Activated T-helper 1 cell treated with Interleukin-2 at 50 U/mL for 16 hours (primary cell): Measurements from ENCODE around the gene IL17RE.
A peak's percentile ranks its signal among the peaks of the same experiment; 100 is the strongest.
"Not testable (repeated sequence)": the region's sequence is repeated elsewhere in the genome, so short reads cannot be mapped to it uniquely, and the experiment has no call there.

Source experiments
- DNase-seq: peaks from one replicate; pipeline ENCODE4 v3.0.0-alpha.2; 2020; ENCODE audit warnings: low read depth

IL17RE gene

DNA sequence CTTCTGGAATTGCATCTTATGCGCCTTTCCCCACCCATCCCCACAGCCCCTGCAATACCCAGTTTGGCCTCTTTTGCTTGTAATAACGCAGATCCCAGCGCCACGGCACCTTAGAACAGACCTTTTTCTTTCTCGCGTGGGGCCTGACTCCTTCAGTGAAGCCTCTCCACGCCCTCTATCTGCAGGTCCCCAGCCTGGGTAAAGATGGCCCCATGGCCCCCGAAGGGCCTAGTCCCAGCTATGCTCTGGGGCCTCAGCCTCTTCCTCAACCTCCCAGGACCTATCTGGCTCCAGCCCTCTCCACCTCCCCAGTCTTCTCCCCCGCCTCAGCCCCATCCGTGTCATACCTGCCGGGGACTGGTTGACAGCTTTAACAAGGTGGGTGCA, 31.6 kb downstream of the IL17RE start:
- DNase-seq: no peak

DNA sequence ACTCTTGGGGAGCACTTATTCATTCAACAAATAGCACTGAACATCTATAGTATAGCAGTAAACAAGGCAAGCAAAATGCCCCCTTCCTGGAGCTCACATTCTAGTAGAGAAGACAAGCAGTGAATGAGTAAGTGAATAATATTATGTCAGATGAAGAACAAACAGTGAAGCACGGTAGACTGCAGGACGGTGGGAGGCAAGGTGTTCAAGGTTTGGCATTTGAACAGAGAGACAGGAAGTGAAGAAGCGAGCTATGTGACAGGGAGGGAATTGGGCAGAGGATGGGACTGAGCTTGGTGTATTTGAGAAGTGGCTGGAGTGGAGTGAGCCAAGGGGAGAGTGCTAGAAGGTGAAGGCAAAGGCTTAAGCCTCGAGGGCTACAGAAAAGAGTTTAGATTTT, 32.3 kb downstream of the IL17RE start:
- DNase-seq: no peak

DNA sequence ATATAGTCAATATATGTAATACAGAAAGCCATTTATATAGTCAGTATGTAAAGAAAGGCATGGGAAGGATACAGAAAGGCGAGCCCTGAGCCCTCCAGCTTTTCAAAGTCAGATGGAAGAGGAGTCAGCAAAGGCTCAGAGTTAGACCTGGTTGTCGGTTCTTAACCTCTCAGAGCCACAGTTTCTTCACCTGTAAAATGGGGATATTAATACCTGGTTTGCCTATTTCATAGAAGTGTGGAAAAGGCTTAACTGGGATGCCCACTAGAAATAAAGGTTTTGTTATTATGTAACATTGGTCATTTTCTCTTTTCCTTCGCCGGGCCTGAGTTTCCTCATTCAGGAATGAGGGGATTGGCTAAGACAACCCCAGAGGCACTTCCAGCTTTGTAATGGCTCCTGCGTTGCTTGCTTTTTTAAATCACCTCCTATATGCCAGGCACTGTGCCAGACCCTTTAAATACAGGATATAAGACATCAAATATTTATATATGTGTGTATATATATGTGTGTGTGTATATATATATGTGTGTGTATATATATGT, 33.4 kb downstream of the IL17RE start:
- DNase-seq: no peak

DNA sequence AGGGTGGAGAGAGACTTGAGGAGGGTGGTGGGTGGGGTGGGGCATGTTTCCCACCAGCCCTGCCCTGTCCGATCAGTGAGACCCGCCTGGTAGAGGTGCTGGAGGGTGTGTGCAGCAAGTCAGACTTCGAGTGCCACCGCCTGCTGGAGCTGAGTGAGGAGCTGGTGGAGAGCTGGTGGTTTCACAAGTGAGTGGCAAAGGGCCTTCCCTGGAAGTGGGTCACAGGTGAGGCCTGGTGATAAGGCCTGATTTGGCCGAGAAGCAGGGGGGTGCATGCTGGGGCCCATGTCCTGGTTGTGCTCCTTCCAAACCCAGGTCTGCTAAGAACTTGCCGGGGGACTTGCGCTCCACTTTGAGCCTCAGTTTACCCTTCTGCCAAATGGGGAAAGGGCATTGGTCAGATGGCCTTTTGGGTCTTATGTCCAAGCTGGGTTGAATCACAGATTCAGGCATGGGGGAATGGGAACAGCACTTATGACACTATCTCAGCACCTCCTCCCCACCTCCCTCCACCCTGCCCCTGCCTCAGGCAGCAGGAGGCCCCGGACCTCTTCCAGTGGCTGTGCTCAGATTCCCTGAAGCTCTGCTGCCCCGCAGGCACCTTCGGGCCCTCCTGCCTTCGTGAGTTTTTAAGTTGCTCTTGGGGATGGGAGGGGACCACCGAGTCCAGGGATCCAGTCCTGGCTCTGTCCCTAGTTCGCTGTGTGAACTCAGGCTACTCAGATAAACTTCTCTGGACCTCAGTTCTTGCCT, 35.0 kb downstream of the IL17RE start:
- no peak for DNase-seq

DNA sequence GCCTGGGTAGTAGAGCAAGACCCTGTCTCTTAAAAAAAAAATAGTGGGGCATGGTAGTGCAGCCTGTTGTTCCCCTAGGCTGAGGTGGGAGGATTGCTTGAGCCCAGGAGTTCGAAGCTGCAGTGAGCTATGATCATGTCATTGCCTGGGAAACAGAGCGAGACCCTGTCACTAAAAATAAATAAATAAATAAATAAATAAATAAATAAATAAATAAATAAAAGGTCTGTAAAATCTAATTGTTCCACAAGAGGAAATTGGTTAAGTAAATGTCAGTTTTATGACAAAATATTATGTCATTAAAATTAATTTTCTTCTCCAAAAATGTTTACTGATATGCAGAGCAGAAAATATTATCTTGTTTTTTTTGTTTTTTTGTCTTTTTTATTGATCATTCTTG, 36.3 kb downstream of the IL17RE start:
- DNase-seq: no peak

DNA sequence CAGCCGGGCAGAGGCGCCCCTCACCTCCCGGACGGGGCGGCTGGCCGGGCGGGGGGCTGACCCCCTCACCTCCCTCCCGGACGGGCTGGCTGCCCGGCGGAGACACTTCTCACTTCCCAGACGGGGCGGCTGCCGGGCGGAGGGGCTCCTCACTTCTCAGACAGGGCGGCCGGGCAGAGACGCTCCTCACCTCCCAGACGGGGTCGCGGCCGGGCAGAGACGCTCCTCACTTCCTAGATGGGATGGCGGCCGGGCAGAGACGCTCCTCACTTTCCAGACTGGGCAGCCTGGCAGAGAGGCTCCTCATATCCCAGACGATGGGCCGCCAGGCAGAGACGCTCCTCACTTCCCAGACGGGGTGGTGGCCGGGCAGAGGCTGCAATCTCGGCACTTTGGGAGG, 37.3 kb downstream of the IL17RE start:
- not testable (repeated sequence) for DNase-seq

DNA sequence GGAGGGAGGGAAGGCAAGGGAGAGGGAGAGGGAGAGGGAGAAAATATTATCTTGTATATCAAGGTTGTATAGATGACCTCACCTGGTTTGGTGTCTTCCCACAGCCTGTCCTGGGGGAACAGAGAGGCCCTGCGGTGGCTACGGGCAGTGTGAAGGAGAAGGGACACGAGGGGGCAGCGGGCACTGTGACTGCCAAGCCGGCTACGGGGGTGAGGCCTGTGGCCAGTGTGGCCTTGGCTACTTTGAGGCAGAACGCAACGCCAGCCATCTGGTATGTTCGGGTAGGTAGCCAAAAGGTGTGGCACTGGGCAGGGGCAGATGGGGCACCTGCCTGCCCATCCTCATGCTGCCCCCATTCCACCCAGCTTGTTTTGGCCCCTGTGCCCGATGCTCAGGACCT, 38.1 kb downstream of the IL17RE start:
- no peak for DNase-seq

DNA sequence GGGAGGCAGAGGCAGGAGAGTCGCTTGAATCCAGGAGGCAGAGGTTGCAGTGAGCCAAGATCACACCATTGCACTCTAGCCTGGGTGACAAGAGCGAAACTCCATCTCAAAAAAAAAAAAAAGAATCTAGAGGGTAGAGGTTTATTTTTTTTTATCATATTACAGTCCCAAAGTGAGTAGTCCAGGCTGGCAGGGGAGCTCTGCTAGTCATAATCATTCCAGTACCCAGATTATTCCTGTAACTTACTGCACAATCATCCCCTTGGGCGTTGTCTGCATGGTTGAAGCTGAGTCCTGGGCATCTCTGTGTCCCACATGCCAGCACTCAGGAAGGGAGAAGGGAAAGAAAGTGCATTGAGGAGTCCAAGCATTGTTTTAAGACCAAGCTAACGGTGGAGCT, 39.5 kb downstream of the IL17RE start:
- DNase-seq: no peak

DNA sequence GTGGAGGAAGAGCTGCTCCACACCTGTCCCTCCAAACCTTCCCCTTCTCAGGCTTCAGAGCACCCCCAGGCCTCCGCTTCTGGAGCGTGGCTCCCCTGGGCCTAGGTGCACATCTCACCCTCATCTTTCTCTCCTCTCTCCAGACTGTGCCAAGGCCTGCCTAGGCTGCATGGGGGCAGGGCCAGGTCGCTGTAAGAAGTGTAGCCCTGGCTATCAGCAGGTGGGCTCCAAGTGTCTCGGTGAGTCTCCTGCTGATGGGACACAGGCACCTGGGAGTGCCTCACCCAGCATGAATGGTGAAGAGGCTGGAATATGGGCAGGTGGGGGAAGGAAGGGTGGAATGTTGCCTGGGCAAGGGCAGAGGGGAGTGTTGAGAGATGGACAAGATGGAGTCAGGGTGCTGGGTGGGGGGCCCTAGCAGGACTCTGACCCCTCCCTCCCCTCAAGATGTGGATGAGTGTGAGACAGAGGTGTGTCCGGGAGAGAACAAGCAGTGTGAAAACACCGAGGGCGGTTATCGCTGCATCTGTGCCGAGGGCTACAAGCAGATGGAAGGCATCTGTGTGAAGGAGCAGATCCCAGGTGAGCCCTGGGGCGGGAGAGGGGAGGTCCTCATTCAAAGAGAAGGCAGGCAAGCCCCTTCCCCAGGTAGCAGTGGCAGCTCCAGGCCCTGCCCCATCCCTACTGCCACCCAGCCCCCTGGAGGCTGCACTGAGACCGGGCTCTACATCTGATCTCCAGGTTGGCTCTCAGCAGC, 40.5 kb downstream of the IL17RE start:
- no peak for DNase-seq

DNA sequence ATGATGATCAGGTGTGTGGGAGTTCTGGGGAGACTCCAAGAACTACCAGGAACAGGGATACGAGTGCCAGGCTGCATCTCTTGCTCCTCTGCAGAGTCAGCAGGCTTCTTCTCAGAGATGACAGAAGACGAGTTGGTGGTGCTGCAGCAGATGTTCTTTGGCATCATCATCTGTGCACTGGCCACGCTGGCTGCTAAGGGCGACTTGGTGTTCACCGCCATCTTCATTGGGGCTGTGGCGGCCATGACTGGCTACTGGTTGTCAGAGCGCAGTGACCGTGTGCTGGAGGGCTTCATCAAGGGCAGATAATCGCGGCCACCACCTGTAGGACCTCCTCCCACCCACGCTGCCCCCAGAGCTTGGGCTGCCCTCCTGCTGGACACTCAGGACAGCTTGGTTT, 41.6 kb downstream of the IL17RE start:
- no peak for DNase-seq

DNA sequence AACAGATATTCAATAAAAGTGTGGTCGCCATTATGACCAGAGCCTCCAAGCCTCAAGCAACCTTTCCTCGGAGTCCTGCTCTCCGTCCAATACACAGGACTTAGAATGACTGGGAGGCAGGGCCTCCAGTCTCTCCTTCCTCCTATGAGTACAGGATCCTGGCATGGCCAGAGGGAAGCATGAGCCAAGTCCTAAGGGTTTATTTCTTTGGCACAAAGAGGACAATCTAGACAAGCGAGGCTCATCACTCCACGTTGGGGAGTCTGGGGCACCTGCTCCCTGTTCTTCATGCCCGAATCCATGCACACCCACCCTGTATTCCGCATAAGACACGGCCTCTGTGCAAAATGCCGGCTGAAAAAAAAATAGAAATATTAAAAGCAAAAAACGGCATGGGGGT, 42.7 kb downstream of the IL17RE start:
- DNase-seq: no peak

DNA sequence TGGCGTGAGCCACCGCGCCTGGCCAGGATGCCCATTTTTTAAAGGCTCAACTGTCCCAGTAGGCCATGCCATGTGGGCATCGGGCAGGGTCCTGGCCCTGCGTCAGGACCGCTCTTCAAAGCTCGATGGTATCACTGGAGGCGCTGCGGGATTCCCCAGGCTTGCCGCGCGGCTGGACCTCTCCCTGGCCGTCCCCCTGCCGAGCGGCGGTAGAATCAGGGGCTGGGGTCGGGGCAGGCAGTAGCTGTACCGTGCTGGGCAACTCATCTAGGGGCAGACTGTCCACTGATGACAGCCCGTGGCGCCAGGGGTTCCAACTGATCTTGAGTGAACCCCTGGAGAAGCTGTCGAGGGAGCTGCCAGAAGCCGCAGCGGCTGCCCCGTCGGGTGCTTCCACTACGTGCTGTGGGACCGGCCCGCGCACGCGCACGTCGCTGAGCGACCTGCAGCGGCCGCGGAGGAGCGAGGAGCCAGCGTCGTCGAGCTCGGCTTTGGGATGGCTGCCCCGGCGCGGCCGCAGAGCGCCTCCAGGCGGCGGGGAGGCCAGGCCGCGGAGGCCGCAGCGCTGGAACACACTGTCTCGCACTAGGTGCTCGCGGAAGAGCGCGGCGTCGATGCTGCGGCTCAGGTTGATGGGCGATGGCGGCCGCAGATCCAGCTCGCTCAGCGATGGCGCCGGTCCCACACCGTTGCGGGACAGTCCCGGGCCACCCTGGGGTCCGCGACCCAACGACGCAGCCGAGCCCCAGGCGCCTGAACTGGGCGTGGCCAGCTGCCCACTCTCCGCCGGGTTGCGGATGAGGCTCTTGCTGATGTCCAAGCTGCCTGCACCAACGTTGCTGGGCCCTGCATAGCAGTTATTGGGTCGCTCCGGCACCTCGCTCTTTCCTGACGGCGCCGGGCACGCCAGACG, 43.7 kb downstream of the IL17RE start:
- DNase-seq: peak; percentile 80

DNA sequence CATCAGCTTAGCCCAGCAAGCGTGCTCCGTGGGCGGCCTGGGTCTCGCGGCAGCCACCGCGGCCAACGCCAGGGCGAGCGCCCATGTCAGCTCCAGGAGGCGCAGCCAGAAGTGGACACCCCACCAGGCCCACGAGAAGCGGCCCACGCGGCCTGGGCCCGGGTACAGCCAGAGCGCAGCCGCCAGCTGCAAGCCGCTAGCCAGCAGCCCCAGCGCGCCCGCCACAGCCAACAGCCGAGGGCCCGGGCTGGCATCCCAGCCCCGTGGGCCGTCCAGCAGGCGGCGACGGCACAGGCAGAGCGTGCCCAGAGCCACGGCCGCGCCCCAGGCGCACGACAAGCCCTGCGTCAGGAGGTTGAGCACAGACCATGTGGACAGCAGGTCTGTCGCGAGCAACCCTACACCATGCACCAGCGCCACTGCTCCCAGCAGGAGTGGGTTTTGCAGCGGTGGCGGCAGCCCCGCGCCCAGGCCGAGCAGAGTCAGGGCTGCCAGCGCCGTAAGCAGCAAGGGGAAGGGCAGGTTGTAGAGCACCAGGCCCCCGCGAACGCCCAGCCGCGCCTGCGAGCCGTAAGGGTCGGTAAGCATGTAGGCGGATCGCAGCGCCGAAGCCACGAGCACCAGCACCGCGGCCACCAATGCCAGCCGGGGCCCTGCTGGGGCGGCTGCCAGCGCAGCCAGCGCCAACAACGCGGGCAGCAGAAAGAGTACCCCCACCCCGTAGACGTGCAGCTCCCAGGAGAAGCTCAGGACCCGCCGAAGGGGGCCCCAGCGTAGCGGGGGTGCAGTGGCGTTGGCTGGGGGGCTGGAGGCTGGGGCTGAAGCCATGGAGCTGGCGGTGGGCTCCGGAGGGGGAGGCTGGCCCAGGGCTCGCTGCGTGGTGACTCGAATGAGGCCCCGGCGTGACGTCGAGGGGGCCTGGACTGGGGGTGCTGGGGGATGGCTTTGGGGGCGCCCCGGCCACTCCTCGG, 44.7 kb downstream of the IL17RE start:
- DNase-seq: no peak

DNA sequence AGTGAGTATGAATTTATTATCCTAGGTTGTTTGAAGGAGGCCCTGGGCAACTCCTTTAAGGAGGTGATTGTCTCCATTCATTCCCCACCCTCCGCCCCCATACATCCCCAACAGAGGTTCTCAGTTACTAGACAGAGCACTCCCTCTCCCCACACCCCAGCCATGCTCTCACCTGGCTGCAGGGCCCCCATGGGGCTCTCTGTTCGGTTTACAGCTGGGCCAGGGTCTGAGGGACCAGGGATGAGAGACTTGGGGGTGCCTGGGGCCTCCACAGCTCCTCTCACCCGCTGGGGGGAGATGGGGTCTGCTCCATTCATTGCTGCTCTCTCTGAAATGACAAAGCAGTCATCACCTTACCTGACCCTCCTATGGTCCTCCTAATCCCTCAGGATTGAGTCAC, 45.9 kb downstream of the IL17RE start:
- no peak for DNase-seq

DNA sequence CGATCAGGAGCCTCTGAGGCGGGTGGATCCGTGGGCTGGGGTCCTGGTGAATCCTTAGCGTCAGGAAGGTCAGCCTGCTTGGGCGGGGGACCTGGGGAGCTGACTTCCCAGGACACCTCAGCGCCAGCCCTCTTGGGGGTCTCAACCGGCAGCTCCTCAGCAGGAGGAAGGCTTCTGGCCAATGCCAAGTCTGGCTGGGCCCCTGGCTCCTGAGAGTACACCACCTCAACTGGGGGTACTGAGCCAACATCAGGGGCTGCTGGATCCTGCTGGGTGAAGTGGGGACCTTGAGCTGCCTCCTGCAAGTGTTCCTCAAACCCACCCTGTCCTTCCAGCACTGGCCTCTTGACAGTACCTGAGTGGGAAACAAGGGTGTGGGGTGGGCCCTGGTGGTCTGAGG, 46.5 kb downstream of the IL17RE start:
- DNase-seq: no peak

DNA sequence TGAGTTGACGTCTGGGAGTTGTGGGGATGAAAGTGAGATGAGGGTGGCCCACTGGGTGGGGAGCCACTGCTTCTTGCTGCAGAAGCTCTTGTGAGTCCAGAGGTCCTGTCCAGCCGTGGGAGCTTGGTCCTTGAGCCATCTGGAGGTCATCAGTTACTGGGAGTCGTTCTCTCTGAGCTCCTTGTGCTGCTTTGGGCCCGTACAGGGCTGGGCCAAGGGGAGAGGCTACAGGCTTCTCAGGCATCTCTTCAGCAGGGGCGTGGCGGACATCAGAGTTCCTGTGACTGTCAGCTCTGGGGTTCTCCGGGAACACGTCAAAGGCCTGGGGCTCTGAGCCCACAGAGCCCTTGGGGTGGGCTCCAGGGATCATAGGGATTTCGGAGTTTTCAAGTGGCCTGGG, 47.0 kb downstream of the IL17RE start:
- no peak for DNase-seq

DNA sequence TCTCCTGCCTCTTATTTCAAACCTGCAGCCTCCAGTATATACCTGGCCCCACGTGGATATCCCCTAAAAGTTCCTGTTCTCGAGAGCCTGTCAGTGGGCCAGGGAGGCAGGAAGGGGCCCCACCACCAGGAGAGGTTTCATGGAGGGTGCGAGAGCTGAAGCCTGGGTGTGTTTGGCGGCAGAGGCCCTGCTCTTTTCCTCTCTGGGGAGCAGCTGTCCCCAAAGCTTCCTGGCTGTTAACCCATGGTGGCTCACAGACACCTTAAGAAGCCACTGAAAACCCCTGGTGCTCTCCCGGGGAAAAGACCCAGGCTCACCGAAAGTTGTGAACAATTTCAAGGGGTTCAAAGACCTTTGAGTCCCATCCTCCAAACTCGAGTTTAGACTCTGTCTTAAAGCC, 48.5 kb downstream of the IL17RE start:
- DNase-seq: no peak

DNA sequence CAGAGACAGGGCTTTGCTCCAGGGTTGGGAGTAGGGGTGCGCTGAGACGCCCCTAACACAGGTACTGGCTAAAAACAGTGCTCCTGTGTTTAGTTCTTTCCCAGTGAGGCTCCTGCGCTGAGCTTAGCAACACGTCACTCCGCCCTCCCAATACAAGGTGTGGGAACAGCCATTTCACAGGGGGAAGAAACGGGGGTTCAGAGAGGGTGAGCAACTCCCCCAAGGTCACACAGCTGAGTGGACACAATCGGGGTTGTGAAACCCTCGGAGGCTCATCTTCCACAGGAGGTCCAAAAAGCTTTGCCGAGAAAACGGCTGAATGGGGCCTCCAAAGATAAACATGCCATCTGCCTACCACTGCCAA, 48.9 kb downstream of the IL17RE start:
- DNase-seq: no peak

DNA sequence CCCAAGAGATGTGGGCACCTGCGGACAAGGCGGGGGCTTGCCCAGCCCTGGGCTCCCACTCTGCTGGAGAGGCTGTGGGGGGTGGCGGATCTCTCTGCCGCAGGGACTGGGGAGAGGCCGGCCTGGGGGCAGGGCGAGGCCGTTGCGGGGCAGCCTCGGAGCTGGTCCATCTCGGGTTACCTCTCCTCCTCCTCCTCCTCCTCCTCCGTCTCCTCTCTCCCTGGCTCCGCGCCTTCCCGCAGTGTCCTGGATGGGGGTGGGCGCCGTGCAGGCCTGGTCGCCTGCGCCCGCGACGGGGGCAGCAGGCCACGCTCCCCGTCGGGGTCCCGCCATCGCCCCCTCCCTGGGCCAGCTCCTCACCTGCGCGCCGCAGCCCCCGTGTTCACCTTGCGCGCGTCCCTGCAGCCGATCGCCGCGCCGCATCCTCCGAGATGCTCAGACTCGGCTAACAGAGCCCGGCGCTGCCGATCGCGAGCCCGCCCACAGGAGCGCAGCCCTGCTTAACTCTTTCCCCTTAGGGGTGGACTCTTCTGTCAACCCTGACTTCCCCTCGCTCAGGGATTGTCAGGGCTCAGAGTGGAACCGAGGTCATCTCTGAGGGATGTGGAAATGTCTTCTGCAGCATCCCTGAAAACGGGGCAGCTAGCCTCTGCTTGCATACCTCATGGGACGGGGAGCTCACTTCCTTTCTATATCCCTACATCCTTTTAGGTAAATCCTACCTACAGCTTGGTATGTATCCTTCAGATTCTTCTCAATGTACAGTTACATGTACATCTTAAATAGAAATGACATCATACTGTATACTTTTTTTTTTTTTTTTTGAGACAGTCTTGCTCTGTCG, 49.5 kb downstream of the IL17RE start, which contains the start of gene PRRT3:
Gene PRRT3 (minus strand): TSS at position 447 of the 844 bp plus-strand sequence. CDS start 2,293 bp downstream, outside the sequence.
- DNase-seq: peak; percentile 33

DNA sequence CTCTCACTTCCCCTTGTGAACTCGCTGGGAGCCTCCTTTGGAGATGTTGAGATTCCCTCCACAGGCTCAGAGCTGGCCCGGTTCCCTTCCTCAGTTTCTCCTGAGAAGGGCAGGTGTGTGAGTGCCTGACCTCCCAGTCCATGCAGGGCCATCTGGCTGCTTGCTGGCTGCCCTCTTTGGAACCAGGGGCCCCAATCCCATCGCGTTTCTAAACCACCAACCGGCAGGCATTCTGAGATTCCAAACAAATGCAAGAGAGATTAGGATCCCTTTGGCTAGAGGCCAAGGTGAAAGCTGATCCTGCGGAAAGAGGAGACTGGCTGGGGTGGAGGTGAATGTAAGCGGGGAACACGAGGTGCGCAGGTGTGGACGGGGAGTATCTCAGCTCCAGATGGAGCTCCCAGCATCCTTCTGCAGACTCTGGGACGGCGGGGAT, 52.4 kb downstream of the IL17RE start:
- DNase-seq: no peak
